A673 (cell line): ENCODE data around the gene ELANE.

Experiments used
- CTCF ChIP-seq: fragments of 300-800, 200-600 bp; sonication (generic); conservative IDR thresholded peaks from 2 replicates; pipeline ENCODE4 v1.5.1; 2017; ENCODE audit warnings: low read depth, mild to moderate bottlenecking, antibody characterized with exemption, low read length, moderate library complexity, mixed read lengths
- EZH2 ChIP-seq: fragments of 200-600 bp; sonication (generic); IDR thresholded peaks from 2 replicates; pipeline ENCODE4 v1.6.1; 2017; ENCODE audit warnings: borderline replicate concordance, low read depth, mild to moderate bottlenecking, mixed read lengths, antibody characterized with exemption, low read length; ENCODE audit not compliant: poor library complexity, severe bottlenecking

GRCh38 chr19:835210-835810 lies 16.8 kb upstream of the ELANE start:
- no peak for TF ChIP-seq CTCF
- TF ChIP-seq EZH2, result no peak
